Suprapubic skin (tissue), 4 donors: ENCODE results near the gene LRRC8C. TPM values are rescaled to one million over a fixed set of nuclear protein-coding genes. Genes with fewer than 3 reads are reported as not detected.

Source experiments
- DNase-seq, 2 donors: peaks; one replicate each; pipeline ENCODE4 v3.0.0-alpha.2; 2019; ENCODE audit warnings: low spot score in 2 of 2
- H3K27ac ChIP-seq: fragments of 200-600 bp; sonication (generic); one replicate; pipeline ENCODE4 v1.5.1; 2019
- H3K27me3 ChIP-seq: fragments of 200-600 bp; sonication (generic); one replicate; pipeline ENCODE4 v1.5.1; 2019
- H3K36me3 ChIP-seq: fragments of 200-600 bp; sonication (generic); one replicate; pipeline ENCODE4 v1.5.1; 2019
- H3K4me1 ChIP-seq: fragments of 200-600 bp; sonication (generic); one replicate; pipeline ENCODE4 v1.5.1; 2019
- H3K4me3 ChIP-seq: fragments of 200-600 bp; sonication (generic); one replicate; pipeline ENCODE4 v1.5.1; 2019; ENCODE audit warnings: mild to moderate bottlenecking
- H3K9me3 ChIP-seq: fragments of 200-600 bp; sonication (generic); one replicate; pipeline ENCODE4 v1.5.1; 2019
- CTCF ChIP-seq, 2 donors: fragments of 200-600 bp in 1 of 2; fragments of 450-650 bp in 1 of 2; sonication (generic) in 1 of 2; IDR thresholded peaks; one replicate each; pipeline ENCODE4 v1.5.1; 2016 to 2019; ENCODE audit warnings: antibody characterized with exemption in 2 of 2, mild to moderate bottlenecking in 1 of 2, moderate library complexity in 1 of 2
- EP300 ChIP-seq: sonication (generic); formaldehyde crosslinking; IDR thresholded peaks from one replicate; pipeline ENCODE4 v1.6.1; 2017; ENCODE audit warnings: antibody characterized with exemption
- POLR2A ChIP-seq, 2 donors: fragments of 450-650 bp; IDR thresholded peaks; one replicate each; pipeline ENCODE4 v1.6.1; 2017; ENCODE audit warnings: antibody characterized with exemption in 2 of 2, mild to moderate bottlenecking in 2 of 2, moderate library complexity in 2 of 2
- POLR2AphosphoS5 ChIP-seq, 3 donors: sonication (generic); formaldehyde crosslinking; IDR thresholded peaks; one replicate each; pipeline ENCODE4 v1.6.1; 2017; ENCODE audit warnings: antibody characterized with exemption in 3 of 3
- WGBS: methylation state at CpG from one replicate; pipeline ENCODE4 v1.1.5; 2018; 5-methylcytosine and 5-hydroxymethylcytosine counted together
- total RNA-seq, 4 donors: library from RNA; depleted of rRNA; stranded (reverse); fragments of >200 nt; gene quantifications; one replicate each; pipeline ENCODE4 v1.1.0, GENCODE V29; 2016

LRRC8C gene
- total RNA-seq, 4 donors from 2014 or later, result 6.2 to 10.4 (median 9.1) TPM

DNA sequence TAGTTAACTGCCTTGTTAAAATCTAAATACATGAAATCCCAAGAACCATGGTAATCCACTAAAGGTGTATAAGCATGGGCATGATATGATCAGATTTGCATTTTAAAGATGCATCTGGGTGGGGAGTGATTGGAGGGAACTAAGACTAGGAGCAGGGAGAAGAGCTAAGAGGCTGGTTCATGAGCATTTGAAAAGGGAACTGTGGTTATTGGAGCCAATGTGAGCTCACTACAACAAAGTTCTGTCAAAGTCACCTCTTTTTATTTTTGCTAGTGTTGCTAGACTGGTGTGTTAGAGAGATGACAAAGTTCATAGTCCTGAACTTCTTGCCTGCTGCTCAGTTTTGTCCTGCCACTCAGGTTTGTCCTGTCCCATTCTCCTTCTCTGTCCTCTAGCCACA lies 120.8 kb downstream of the LRRC8C start:
- Histone ChIP-seq H3K4me1 (peaks cover 8% of the 10 kb centered on the region), H3K36me3 (no peaks in the 10 kb centered on the region), H3K27me3 (no peaks in the 10 kb centered on the region), H3K27ac (no peak overlapping the region), H3K9me3 (no peaks in the 10 kb centered on the region), H3K4me3 (no peak overlapping the region)
- no peak for TF ChIP-seq POLR2AphosphoS5 (IDR thresholded peaks at IDR 0.05)
- TF ChIP-seq POLR2A (IDR thresholded peaks at IDR 0.05), result no peak
- no peak for TF ChIP-seq EP300
- TF ChIP-seq CTCF (IDR thresholded peaks at IDR 0.05), result no peak
- DNase-seq, result no peak

- Histone ChIP-seq H3K4me1 (peaks cover 13% of the 10 kb centered on the region), H3K27ac (no peak overlapping the region), H3K9me3 (no peaks in the 10 kb centered on the region), H3K4me3 (no peak overlapping the region), H3K36me3 (no peaks in the 10 kb centered on the region), H3K27me3 (no peaks in the 10 kb centered on the region)
- no peak for DNase-seq
- no peak for TF ChIP-seq POLR2A (IDR thresholded peaks at IDR 0.05)
- TF ChIP-seq POLR2AphosphoS5 (IDR thresholded peaks at IDR 0.05), result no peak
- no peak for TF ChIP-seq EP300
- TF ChIP-seq CTCF (IDR thresholded peaks at IDR 0.05), result no peak
- 72% methylated on average over 2 of the region's 2 CpGs for WGBS
Measured at GRCh38 chr1:89754518-89754917, 121.6 kb downstream of the LRRC8C start.

DNA sequence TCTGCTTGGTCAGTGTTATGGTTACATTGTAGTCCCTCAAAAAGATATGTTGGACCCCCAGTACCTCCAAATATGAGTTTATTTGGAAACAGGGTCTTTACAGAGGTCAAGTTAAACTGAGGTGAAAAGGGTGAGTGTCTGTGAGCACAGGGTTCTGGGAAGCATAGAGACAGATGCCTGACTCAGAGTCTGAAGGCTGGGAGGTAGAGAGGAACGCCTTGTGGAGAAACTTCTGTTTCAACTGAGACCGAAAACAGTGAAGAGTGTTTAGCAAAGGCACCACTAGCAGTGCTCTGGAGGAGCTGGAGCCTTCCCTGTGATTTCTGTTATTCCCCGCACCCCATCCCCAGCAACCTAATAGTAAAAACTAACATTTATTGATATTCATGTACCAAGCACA lies 122.7 kb downstream of the LRRC8C start:
- no peaks in the 10 kb centered on the region for H3K9me3 ChIP-seq
- WGBS, result 95% methylated on average over 3 of the region's 3 CpGs
- no peak for DNase-seq
- no peaks in the 10 kb centered on the region for H3K36me3 ChIP-seq
- peaks cover 13% of the 10 kb centered on the region for H3K4me1 ChIP-seq
- no peak overlapping the region for H3K4me3 ChIP-seq
- TF ChIP-seq POLR2AphosphoS5 (IDR thresholded peaks at IDR 0.05) (no peak), EP300 (no peak), CTCF (IDR thresholded peaks at IDR 0.05) (no peak), POLR2A (IDR thresholded peaks at IDR 0.05) (no peak)
- no peaks in the 10 kb centered on the region for H3K27me3 ChIP-seq
- H3K27ac ChIP-seq, result no peak overlapping the region

- Histone ChIP-seq H3K27me3 (no peaks in the 10 kb centered on the region), H3K9me3 (no peaks in the 10 kb centered on the region), H3K36me3 (no peaks in the 10 kb centered on the region), H3K4me3 (no peak overlapping the region), H3K27ac (no peak overlapping the region), H3K4me1 (peaks cover 23% of the 10 kb centered on the region)
- WGBS, result 25% methylated on average over 5 of the region's 5 CpGs
- no peak for TF ChIP-seq EP300
- no peak for TF ChIP-seq CTCF (IDR thresholded peaks at IDR 0.05)
- TF ChIP-seq POLR2A (IDR thresholded peaks at IDR 0.05), result no peak
- TF ChIP-seq POLR2AphosphoS5 (IDR thresholded peaks at IDR 0.05), result no peak
- no peak for DNase-seq
Measured at GRCh38 chr1:89757532-89757931, 124.6 kb downstream of the LRRC8C start.

DNA sequence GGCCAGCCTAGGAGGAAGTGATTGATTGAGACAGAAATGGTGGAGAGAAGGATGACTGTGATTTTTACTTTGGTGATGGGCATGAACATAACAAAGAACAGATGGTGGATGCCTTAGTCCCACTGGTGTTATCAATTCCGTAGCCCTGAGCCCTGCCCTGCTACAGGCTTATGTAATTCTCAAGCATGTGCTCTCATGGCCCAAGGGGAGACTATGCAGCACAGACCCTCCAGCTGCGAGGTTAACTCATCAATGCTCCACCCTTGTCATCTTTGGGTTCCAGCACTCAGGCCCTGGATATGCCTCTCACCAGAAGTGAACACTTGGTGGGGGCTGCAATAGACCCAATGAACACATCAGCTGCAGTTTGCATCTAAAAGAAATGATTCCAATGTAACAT lies 125.2 kb downstream of the LRRC8C start:
- H3K9me3 ChIP-seq, result no peaks in the 10 kb centered on the region
- no peak for DNase-seq
- no peaks in the 10 kb centered on the region for H3K27me3 ChIP-seq
- H3K4me3 ChIP-seq, result no peak overlapping the region
- no peaks in the 10 kb centered on the region for H3K36me3 ChIP-seq
- H3K4me1 ChIP-seq, result peaks cover 27% of the 10 kb centered on the region
- 78% methylated on average over 2 of the region's 2 CpGs for WGBS
- TF ChIP-seq CTCF (IDR thresholded peaks at IDR 0.05) (no peak), EP300 (no peak), POLR2AphosphoS5 (IDR thresholded peaks at IDR 0.05) (no peak), POLR2A (IDR thresholded peaks at IDR 0.05) (no peak)
- H3K27ac ChIP-seq, result no peak overlapping the region
